PC-9 (cell line): ENCODE measurements around the gene MICAL3. TPM values are rescaled to one million over a fixed set of nuclear protein-coding genes. Genes with fewer than 3 reads are reported as not detected.

Experiments used
- BruUV-seq: library from RNA; stranded (reverse); fragments of 400-500 nt; replicated peaks from 2 replicates; lab custom pipeline; 2021; lab: Mats Ljungman, UMichigan
- CTCF ChIA-PET: fragments of 300-600 bp; sonication (Branson Sonifier 250); formaldehyde crosslinking; loops from one replicate; lab custom pipeline; 2022; ENCODE audit warnings: antibody characterized with exemption; lab: Charles Lee
- POLR2A ChIA-PET: fragments of 300-600 bp; sonication (Branson Sonifier 250); formaldehyde crosslinking; loops from one replicate; lab custom pipeline; 2022; ENCODE audit warnings: antibody characterized with exemption; ENCODE audit not compliant: unreplicated experiment; lab: Charles Lee
- DNase-seq, 2 experiments: peaks; one replicate each; pipeline versions ENCODE4 v3.0.0 to v3.0.0-alpha.2; 2015 to 2022; ENCODE audit warnings: mixed read lengths in 1 of 2
- H2AFZ ChIP-seq: fragments of 200-600 bp; sonication (generic); 2 replicates; pipeline ENCODE4 v1.8.1; 2017; ENCODE audit warnings: antibody characterized with exemption
- H3F3A ChIP-seq: fragments of 200-600 bp; sonication (generic); 2 replicates; pipeline ENCODE4 v1.8.1; 2017; ENCODE audit warnings: antibody characterized with exemption, mild to moderate bottlenecking, low read depth; ENCODE audit not compliant: insufficient read depth
- H3K27ac ChIP-seq: fragments of 200-600 bp; sonication (generic); 2 replicates; pipeline ENCODE4 v1.6.1; 2016; ENCODE audit warnings: mixed run types
- H3K27me3 ChIP-seq: fragments of 200-600 bp; sonication (generic); 2 replicates; pipeline ENCODE4 v1.6.1; 2016; ENCODE audit warnings: low read depth, mixed run types; ENCODE audit not compliant: insufficient read depth
- H3K36me3 ChIP-seq: fragments of 200-600 bp; sonication (generic); 2 replicates; pipeline ENCODE4 v1.6.1; 2016; ENCODE audit warnings: low read depth, mixed run types
- H3K4me1 ChIP-seq: fragments of 200-600 bp; sonication (generic); replicated peaks from 2 replicates; pipeline ENCODE4 v1.6.1; 2016; ENCODE audit warnings: mixed run types; ENCODE audit not compliant: insufficient read depth
- H3K4me2 ChIP-seq: fragments of 200-600 bp; sonication (generic); 2 replicates; pipeline ENCODE4 v1.6.1; 2017; ENCODE audit warnings: mixed run types
- H3K4me3 ChIP-seq: fragments of 200-600 bp; sonication (generic); 2 replicates; pipeline ENCODE4 v1.6.1; 2016; ENCODE audit warnings: mixed run types
- H3K79me2 ChIP-seq: fragments of 200-600 bp; sonication (generic); 2 replicates; pipeline ENCODE4 v1.6.1; 2017; ENCODE audit warnings: low read depth, mixed run types
- H3K9me2 ChIP-seq: fragments of 200-600 bp; sonication (generic); 2 replicates; pipeline ENCODE4 v1.8.1; 2017; ENCODE audit warnings: mild to moderate bottlenecking; ENCODE audit not compliant: insufficient read depth
- H3K9me3 ChIP-seq: fragments of 200-600 bp; sonication (generic); 2 replicates; pipeline ENCODE4 v1.8.1; 2016; ENCODE audit warnings: low read depth; ENCODE audit not compliant: insufficient read depth
- H4K20me1 ChIP-seq: fragments of 200-600 bp; sonication (generic); 2 replicates; pipeline ENCODE4 v1.8.1; 2017; ENCODE audit not compliant: insufficient read depth
- CTCF ChIP-seq: fragments of 200-600 bp; sonication (generic); conservative IDR thresholded peaks from 2 replicates; pipeline ENCODE4 v1.6.1; 2017; ENCODE audit warnings: mixed run types, antibody characterized with exemption, mild to moderate bottlenecking, moderate library complexity
- EZH2 ChIP-seq: fragments of 200-600 bp; sonication (generic); IDR thresholded peaks from 2 replicates; pipeline ENCODE4 v1.8.0; 2017; ENCODE audit warnings: antibody characterized with exemption, low read depth
- intact Hi-C: fragments of 100-400 bp; cut with micrococcal nuclease; formaldehyde crosslinking; loops from one replicate; pipeline ENCODE4 v1.10.0; 2022; ENCODE audit not compliant: unreplicated experiment
- total RNA-seq: library from RNA; stranded (reverse); gene quantifications from 2 replicates; pipeline ENCODE4 v1.2.3, GENCODE V29; 2021

Gene MICAL3
- total RNA-seq, 1 experiment from 2014 or later, result 27.4 TPM

GRCh38 chr22:17772958-17773605 is 251.3 kb downstream of the MICAL3 start:
- Histone ChIP-seq H3K36me3 (no peaks in the 10 kb centered on the region), H3K27ac (peak overlapping the region; percentile 21; the same call in 1 of the 2 replicates), H3K79me2 (peaks cover 44% of the 10 kb centered on the region), H3K4me3 (peak overlapping the region; percentile 74), H3K4me1 (peaks cover 14% of the 10 kb centered on the region), H3K4me2 (peak overlapping the region; percentile 86), H3K9me2 (no peaks in the 10 kb centered on the region), H4K20me1 (peaks cover 26% of the 10 kb centered on the region), H3K9me3 (no peaks in the 10 kb centered on the region), H3F3A (no peaks in the 10 kb centered on the region), H3K27me3 (no peaks in the 10 kb centered on the region), H2AFZ (no peak overlapping the region)
- ChIA-PET CTCF (interaction anchor here (0.9 to 1.0 kb wide), 2 partner anchors 9 to 13 kb away, joined by 3 read pairs; no protein-coding TSS in a partner anchor), POLR2A (no interaction called here)
- intact Hi-C loops, result no loop called here
- TSS peak; percentile 31 for BruUV-seq
- TF ChIP-seq CTCF, result no peak
- TF ChIP-seq EZH2, result no peak
- DNase-seq, result peak; percentile 56 to 73

- BruUV-seq, result no TSS peak
- no peaks in the 10 kb centered on the region for H3K36me3 ChIP-seq
- TF ChIP-seq CTCF (no peak), EZH2 (no peak)
- peak overlapping the region; percentile 86 for H3K4me2 ChIP-seq
- CTCF ChIA-PET, result interaction anchor here (0.9 to 1.0 kb wide), 2 partner anchors 10 to 13 kb away, joined by 3 read pairs; no protein-coding TSS in a partner anchor
- POLR2A ChIA-PET, result no interaction called here
- DNase-seq, result peak; percentile 64 to 72
- H3K4me3 ChIP-seq, result peak overlapping the region; percentile 74; the same call in 1 of the 2 replicates
- no peaks in the 10 kb centered on the region for H3K9me3 ChIP-seq
- peaks cover 46% of the 10 kb centered on the region for H3K79me2 ChIP-seq
- H2AFZ ChIP-seq, result no peak overlapping the region
- no peaks in the 10 kb centered on the region for H3F3A ChIP-seq
- H3K4me1 ChIP-seq, result peaks cover 14% of the 10 kb centered on the region
- no peaks in the 10 kb centered on the region for H3K27me3 ChIP-seq
- H4K20me1 ChIP-seq, result peaks cover 29% of the 10 kb centered on the region
- no peak overlapping the region for H3K27ac ChIP-seq
- no peaks in the 10 kb centered on the region for H3K9me2 ChIP-seq
- intact Hi-C loops, result no loop called here
These were observed 252.0 kb downstream of the MICAL3 start for GRCh38 chr22:17772249-17772957.

- DNase-seq, result no peak
- Histone ChIP-seq H3K27me3 (no peaks in the 10 kb centered on the region), H3K79me2 (peaks cover 52% of the 10 kb centered on the region), H3F3A (no peaks in the 10 kb centered on the region), H3K27ac (no peak overlapping the region), H3K36me3 (no peaks in the 10 kb centered on the region), H2AFZ (no peak overlapping the region), H3K4me3 (no peak overlapping the region), H3K9me3 (no peaks in the 10 kb centered on the region), H3K9me2 (no peaks in the 10 kb centered on the region), H3K4me1 (peaks cover 14% of the 10 kb centered on the region), H4K20me1 (peaks cover 32% of the 10 kb centered on the region), H3K4me2 (no peak overlapping the region)
- BruUV-seq, result no TSS peak
- ChIA-PET POLR2A (no interaction called here), CTCF (no interaction called here)
- intact Hi-C loops, result no loop called here
- TF ChIP-seq CTCF (no peak), EZH2 (no peak)
These were observed 253.9 kb downstream of the MICAL3 start for GRCh38 chr22:17770180-17771077.
